SU-DHL-6 (cell line): ENCODE results near the gene CD9.

ENCODE experiments used
- H2AFZ ChIP-seq: fragments of 200-600 bp; sonication (generic); 2 replicates; pipeline ENCODE4 v1.6.1; 2014; ENCODE audit warnings: low read depth, mild to moderate bottlenecking, moderate library complexity, mixed read lengths, antibody characterized with exemption, low read length; ENCODE audit not compliant: severe bottlenecking
- H3F3A ChIP-seq: fragments of 200-600 bp; shearing (Covaris generic); 2 replicates; pipeline ENCODE4 v1.6.0; 2016; ENCODE audit warnings: antibody characterized with exemption, mild to moderate bottlenecking; ENCODE audit not compliant: insufficient read depth
- H3K27ac ChIP-seq: fragments of 200-600 bp; sonication (generic); 2 replicates; pipeline ENCODE4 v1.5.1; 2016; ENCODE audit warnings: low read depth, mild to moderate bottlenecking, low read length, moderate library complexity, mixed read lengths
- H3K27me3 ChIP-seq: fragments of 200-600 bp; sonication (generic), shearing (Covaris generic); 2 replicates; pipeline ENCODE4 v1.6.0; 2014; ENCODE audit warnings: mild to moderate bottlenecking, low read length
- H3K36me3 ChIP-seq: fragments of 200-600 bp; sonication (generic); 2 replicates; pipeline ENCODE4 v1.6.1; 2014; ENCODE audit warnings: mild to moderate bottlenecking, low read length, mixed read lengths
- H3K4me2 ChIP-seq: fragments of 300-600, 200-600 bp; shearing (Covaris generic), sonication (generic); 2 replicates; pipeline ENCODE4 v1.6.0; 2014; ENCODE audit warnings: low read length, low read depth, mild to moderate bottlenecking; ENCODE audit not compliant: poor library complexity, severe bottlenecking
- H3K4me3 ChIP-seq: fragments of 200-600 bp; sonication (generic); 2 replicates; pipeline ENCODE4 v1.5.1; 2014; ENCODE audit warnings: antibody characterized with exemption, low read length, mild to moderate bottlenecking, mixed read lengths; ENCODE audit not compliant: insufficient read depth, poor library complexity, severe bottlenecking
- H3K79me2 ChIP-seq: fragments of 200-600 bp; sonication (generic); 2 replicates; pipeline ENCODE4 v1.6.1; 2014; ENCODE audit warnings: mild to moderate bottlenecking, low read length, moderate library complexity; ENCODE audit not compliant: insufficient read depth
- H3K9ac ChIP-seq: fragments of 200-600 bp; sonication (generic); 2 replicates; pipeline ENCODE4 v1.7.0; 2014; ENCODE audit warnings: mild to moderate bottlenecking, low read length
- H3K9me2 ChIP-seq: fragments of 200-600 bp; sonication (generic); replicated peaks from 2 replicates; pipeline ENCODE4 v1.6.1; 2014; ENCODE audit warnings: low read length; ENCODE audit not compliant: insufficient read depth
- H3K9me3 ChIP-seq: fragments of 200-600 bp; sonication (generic); 2 replicates; pipeline ENCODE4 v1.6.1; 2014; ENCODE audit warnings: low read length, mixed read lengths; ENCODE audit not compliant: insufficient read depth
- H4K20me1 ChIP-seq: fragments of 200-600 bp; sonication (generic); 2 replicates; pipeline ENCODE4 v1.6.1; 2014; ENCODE audit warnings: low read depth, mild to moderate bottlenecking, antibody characterized with exemption, low read length, moderate library complexity, mixed read lengths
- CTCF ChIP-seq: fragments of 200-600 bp; sonication (generic); IDR thresholded peaks from one replicate; pipeline ENCODE4 v1.5.1; 2017; ENCODE audit warnings: antibody characterized with exemption, mild to moderate bottlenecking, low read length, moderate library complexity; ENCODE audit not compliant: insufficient read depth, poor library complexity, severe bottlenecking
- EZH2phosphoT487 ChIP-seq: fragments of 200-600 bp; sonication (generic), shearing (Covaris generic); conservative IDR thresholded peaks from 2 replicates; pipeline ENCODE4 v1.6.1; 2018; ENCODE audit warnings: mild to moderate bottlenecking, antibody characterized with exemption, low read length, moderate library complexity, mixed read lengths

CD9 gene

GRCh38 chr12:6266541-6266966 is 66.4 kb downstream of the CD9 start:
- Histone ChIP-seq H3K4me2 (no peak overlapping the region), H3K27ac (no peak overlapping the region), H3K9ac (no peak overlapping the region), H3K4me3 (no peak overlapping the region), H3K79me2 (no peaks in the 10 kb centered on the region), H3K27me3 (no peaks in the 10 kb centered on the region), H3K36me3 (no peaks in the 10 kb centered on the region), H4K20me1 (no peaks in the 10 kb centered on the region), H3F3A (no peaks in the 10 kb centered on the region), H2AFZ (no peak overlapping the region), H3K9me3 (no peaks in the 10 kb centered on the region), H3K9me2 (no peaks in the 10 kb centered on the region)
- no peak for TF ChIP-seq CTCF
- no peak for TF ChIP-seq EZH2phosphoT487

GRCh38 chr12:6266971-6267721 is 66.9 kb downstream of the CD9 start:
- Histone ChIP-seq H2AFZ (no peak overlapping the region), H3K4me2 (no peak overlapping the region), H4K20me1 (no peaks in the 10 kb centered on the region), H3F3A (no peaks in the 10 kb centered on the region), H3K27ac (no peak overlapping the region), H3K9me2 (no peaks in the 10 kb centered on the region), H3K4me3 (no peak overlapping the region), H3K27me3 (no peaks in the 10 kb centered on the region), H3K79me2 (no peaks in the 10 kb centered on the region), H3K9me3 (no peaks in the 10 kb centered on the region), H3K36me3 (no peaks in the 10 kb centered on the region), H3K9ac (no peak overlapping the region)
- no peak for TF ChIP-seq EZH2phosphoT487
- TF ChIP-seq CTCF, result no peak

- H3K9ac ChIP-seq, result no peak overlapping the region
- H3K4me2 ChIP-seq, result no peak overlapping the region
Observed at GRCh38 chr12:6268484-6269157, 68.4 kb downstream of the CD9 start.

More at GRCh38 chr12:6268484-6269157, 68.4 kb downstream of the CD9 start:
- Histone ChIP-seq H2AFZ (no peak overlapping the region), H3K36me3 (no peaks in the 10 kb centered on the region), H3K27me3 (no peaks in the 10 kb centered on the region), H3K79me2 (no peaks in the 10 kb centered on the region), H3F3A (no peaks in the 10 kb centered on the region), H3K4me3 (no peak overlapping the region), H4K20me1 (no peaks in the 10 kb centered on the region), H3K27ac (no peak overlapping the region), H3K9me2 (no peaks in the 10 kb centered on the region), H3K9me3 (no peaks in the 10 kb centered on the region)
- no peak for TF ChIP-seq EZH2phosphoT487
- TF ChIP-seq CTCF, result no peak
